Body of pancreas (tissue), 4 donors: Measurements from ENCODE around the gene SH2D7.

Experiments
- CTCF ChIP-seq, 7 experiments: fragments of 450-650 bp in 4 of 7; fragments of 200-600 bp in 3 of 7; sonication (generic) in 3 of 7; IDR thresholded peaks; one replicate each; pipeline ENCODE4 v1.5.1; 2016 to 2019; ENCODE audit warnings: antibody characterized with exemption in 7 of 7
- POLR2A ChIP-seq, 3 donors: fragments of 450-650 bp; IDR thresholded peaks; one replicate each; pipeline ENCODE4 v1.6.1; 2016; ENCODE audit warnings: antibody characterized with exemption in 3 of 3, mild to moderate bottlenecking in 2 of 3

- TF ChIP-seq POLR2A (IDR thresholded peaks at IDR 0.05), result no peak
- TF ChIP-seq CTCF (IDR thresholded peaks at IDR 0.05), result no peak
Measured at GRCh38 chr15:78111788-78112187, 19.4 kb downstream of the SH2D7 start.
